Stimulated activated CD8-positive, alpha-beta memory T cell treated with anti-CD3 and anti-CD28 coated beads, Interleukin-2, amount 100 ng/mL, for 48 hours (primary cell): Measurements from ENCODE around the gene ZNF586.
"Not testable (repeated sequence)": the region's sequence is repeated elsewhere in the genome, so short reads cannot be mapped to it uniquely, and the experiment has no call there.

ENCODE experiments used
- DNase-seq, 2 donors: peaks; one replicate each; pipeline ENCODE4 v3.0.0-alpha.2; 2020; ENCODE audit warnings: low read depth in 2 of 2

ZNF586 gene

DNA sequence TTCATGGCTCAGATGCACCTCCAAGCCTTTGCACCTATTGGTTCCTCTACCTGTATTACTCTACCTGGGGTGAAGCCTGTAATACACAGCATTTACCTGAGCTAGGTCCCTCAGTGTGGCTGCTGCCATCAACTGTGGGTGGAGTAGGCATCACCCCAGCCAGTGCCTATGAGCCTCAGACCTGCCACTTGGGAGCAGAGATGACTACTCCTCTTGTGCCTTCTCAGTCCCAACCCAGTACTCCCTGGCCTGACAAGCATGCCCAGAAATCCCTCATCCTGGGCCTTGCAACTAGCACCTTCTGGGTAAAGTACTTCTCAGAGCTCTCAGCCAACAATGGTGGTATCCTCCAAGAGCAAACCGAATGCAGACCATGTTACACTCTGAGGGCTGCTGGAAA, 27.1 kb downstream of the ZNF586 start:
- DNase-seq = not testable (repeated sequence)

DNA sequence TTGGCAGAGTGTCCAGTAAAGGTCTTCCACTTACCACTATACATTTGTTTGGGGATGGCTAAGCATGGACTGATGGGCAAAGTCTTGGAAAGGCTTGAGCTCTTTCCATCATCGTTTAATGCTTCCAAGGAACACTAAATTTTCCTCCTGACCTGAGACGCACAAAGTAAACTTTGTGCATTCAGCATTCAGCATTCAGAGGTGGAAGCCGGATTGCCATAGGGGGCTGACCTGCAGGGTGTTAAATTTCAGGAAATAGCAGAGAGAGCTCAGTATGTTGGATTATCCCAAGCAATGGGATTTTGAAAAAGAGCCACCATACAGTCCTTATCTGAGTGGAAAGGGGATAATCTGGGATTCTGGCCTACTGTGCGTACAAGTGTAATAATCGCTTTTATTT, 31.2 kb downstream of the ZNF586 start:
- no peak for DNase-seq

DNA sequence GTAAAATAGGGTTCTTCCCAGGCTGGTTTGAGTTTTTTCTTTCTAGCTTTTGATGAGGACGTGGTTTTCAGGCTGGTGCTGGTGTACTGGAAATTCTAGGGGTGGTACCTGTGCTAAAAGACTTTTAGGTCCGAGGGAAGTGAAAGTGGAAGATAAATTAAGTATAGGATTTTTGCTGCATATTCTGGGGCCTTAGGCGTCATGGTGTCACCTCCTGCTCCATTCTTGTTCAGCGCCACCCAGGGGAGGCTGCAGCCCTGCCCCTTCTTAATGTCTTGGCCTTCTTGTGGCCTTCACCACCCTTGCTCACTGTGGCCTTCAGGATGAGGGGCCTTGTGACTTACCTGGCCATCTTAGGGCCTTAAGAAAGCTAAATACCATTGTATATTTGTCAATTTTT, 32.8 kb downstream of the ZNF586 start:
- no peak for DNase-seq

DNA sequence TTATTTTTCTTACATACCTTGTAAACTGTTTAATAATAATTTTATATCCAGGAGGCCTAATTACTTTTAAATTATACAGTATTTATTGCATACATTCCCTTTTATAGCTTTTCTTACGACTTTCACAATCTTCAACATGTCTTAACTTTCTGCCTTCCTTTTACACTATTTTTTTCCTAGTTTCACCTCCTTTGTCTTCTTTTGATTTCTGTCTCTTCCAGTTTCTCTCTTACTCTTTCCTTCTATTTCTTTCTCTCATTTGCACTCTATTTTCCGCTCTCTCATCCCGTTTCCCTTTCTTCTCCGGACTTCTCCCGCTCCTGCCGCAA, 33.8 kb downstream of the ZNF586 start:
- DNase-seq = no peak

DNA sequence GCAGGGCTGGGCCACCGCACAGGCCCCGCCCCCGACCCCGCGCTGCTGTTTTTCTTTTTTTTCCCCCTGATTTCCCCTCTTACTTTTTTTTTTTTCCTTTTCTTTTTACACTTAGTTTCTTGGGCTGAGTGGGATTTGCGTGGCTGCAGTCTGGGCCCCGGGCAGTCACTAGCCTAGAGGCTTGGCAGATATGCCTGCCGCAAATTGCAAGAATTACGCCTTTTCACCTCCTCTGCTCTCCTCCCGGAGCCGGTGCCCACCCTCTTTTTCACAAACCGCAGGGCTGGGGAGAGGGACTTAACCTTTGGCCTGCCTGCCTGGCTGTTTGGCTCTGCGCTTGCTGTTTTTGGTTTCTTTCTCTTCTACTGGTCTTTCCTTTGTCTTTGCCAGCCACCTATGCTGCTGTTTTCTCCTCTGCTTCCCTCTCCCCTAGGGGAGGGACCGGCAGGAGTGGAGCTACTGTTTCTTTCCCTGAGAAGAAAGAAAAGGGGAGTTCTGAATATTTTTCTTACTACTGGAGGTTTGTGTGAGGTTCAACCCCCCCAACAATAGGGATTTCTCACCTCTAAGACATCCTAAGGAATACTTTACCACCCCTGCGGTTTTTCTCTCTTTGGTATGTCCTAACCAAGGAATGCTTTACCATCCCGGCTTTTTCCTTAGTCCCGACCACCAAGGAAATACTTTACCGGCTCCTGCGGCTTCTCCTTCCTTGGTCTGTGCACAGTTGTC, 34.3 kb downstream of the ZNF586 start:
- DNase-seq = no peak

DNA sequence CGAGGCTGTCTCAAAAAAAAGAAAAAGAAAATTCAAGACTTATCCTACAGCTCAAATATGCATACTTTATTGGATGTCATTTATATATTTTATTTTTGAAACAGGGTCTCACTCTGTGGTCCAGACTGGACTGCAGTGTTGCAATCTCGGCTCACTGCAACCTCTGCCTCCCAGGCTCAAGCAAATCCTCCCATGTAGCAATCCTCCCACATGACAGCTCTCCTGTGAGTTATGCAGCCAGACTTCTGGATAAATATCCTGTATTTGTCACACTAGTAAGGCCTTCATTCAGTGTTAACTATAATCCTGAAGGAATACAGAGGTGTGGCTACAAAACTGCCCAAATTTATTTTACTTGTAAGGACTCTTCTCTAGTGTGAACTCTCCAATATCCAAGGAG, 38.1 kb downstream of the ZNF586 start:
- DNase-seq = no peak

DNA sequence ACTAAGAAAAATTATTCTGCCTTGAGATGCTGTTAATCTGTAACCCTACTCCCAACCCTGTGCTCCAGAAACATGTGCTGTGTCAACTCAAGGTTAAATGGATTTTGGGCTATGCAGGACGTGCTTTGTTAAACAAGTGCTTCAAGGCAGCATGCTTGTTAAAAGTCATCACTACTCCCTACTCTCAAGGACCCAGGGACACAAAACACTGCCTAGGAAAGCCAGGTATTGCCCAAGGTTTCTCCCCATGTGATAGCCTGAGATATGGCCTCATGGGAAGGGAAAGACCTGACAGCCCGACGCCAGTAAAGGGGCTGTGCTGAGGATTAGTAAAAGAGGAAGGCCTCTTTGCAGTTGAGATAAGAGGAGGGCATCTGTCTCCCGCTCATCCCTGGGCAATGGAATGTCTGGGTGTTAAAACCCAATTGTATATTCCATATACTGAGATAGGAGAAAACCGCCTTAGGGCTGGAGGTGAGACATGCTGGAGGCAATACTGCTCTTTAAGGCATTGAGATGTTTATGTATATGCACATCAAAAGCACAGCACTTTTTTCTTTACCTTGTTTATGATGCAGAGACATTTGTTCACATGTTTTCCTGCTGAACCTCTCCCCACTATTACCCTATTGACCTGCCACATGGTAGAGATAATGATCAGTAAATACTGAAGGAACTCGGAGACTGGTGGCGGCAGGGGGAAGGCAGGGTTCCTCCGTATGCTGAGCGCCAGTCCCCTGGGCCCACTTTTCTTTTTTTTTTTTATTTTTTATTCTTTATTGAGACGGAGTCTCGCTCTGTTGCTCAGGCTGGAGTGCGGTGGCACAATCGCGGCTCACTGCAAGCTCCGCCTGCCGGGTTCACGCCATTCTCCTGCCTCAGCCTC, 41.2 kb downstream of the ZNF586 start:
- DNase-seq = not testable (repeated sequence)

DNA sequence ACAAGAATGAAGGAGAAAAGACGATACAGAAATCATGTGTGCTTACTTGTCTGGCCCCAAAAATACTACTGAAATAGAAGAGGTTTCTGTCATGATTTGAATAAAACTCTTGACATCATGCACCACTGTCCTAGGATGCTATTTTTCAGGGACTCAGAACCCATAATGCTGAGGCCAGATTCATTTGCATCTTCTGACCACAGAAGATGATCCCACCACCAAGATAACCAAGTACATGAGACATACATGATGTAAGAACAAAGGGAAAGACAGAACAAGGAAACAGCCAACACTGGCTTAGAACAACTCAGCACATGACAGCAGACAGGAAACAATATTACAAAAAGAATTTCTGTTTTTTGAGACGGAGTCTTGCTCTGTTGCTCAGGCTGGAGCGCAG, 42.8 kb downstream of the ZNF586 start:
- no peak for DNase-seq

DNA sequence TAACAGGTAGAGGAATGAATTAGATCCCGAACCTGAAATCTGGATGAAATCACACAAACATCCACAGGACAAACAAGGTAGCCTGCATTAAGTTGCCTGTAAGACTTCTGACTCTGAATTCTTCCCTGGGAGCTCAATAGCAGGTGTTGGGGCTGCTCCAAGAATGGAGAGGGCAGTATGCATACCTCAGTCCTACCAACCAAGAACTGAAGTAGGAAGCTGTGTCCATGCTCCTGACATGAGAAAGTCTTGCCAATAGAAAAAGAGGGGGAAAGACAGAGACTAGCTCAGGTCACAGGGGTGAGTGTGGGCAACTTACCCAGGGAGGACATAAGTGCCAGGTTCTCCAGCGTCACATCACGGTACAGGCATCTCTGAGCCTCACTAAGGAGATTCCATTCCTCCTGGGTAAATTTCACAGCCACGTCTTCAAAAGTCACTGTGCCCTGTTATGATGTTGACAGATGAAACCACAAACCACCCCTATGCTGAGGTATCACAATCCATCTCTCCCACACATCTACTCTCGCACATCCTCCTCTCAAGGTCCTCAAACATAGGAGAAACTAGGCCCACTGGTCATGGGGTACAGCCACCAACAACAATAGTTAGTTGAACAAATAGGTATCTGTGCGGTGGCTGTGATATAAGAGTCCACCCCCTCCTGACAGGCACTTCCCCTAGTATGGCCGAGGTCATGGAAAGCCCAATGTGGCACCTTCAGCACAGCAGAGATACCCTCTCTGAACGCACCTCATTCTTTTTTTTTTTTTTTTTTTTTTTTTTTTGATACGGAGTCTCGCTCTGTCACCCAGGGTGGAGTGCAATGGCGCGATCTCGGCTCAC, 43.7 kb downstream of the ZNF586 start:
- not testable (repeated sequence) for DNase-seq

DNA sequence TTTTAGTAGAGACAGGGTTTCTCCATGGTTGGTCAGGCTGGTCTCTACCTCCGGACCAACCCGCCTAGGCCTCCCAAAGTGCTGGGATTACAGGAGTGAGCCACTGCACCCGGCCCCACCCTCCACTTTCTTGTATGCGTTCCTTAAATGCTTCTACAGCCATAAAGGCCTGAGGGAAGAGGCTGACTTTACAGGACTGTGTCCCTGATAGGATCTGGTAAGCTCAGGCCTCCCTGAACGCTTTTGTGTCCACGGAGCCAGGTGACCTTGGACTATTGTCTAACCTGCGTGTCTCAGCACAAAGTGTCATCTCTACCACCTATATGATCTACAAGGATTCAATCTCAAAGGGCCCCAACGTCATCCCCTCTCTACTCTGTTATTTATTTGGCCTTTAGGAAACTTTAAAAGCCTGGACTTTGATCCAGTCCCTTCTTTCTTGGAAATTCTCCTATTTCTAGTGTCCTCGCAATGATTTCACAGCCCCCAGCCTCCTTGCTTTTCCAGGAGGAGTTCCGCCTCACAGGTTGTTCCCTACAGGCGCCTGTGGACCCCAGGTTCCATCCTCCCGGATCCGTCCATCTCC, 44.5 kb downstream of the ZNF586 start:
- DNase-seq = no peak

DNA sequence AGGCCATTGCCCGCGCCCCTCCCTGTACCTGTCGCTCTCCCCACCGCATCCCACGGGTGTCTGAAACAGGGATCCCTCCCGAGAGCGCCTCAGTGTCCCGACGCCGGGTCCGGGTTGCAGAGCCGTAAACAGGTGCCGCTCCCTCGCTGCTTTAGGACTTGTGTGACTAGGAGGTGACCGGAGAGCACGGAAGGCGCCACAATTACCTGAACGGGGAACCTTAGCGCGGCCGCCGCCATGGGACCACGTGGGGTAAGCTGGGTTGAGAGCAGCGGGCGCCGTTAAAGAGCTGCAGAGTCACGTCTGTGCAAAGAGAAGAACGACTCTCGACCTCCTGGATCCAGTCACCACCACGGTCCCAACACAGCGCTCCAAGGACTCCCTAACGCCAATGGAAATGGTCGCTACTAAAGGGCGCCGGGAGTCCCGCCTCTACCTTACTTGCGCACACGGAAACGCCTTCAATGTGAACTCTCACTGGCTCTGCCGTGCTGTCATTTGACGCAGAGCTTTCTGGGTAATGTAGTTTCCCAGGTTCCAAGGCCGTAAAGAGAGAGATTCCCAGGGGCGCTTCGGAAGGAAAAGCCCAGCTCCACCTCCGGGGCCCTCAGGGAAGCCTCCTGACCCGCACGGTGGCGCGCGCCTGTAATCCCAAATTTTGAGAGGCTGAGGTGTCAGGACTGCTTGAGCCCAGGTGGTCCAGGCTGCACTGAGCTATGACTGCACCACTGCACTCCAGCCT, 45.2 kb downstream of the ZNF586 start, which contains the start of gene ZNF552:
Gene ZNF552, minus strand, starts transcription at position 409 of the 742 bp plus-strand sequence. Its CDS starts 170 bp downstream, at position 239.
- peak; percentile 44 to 57 for DNase-seq

DNA sequence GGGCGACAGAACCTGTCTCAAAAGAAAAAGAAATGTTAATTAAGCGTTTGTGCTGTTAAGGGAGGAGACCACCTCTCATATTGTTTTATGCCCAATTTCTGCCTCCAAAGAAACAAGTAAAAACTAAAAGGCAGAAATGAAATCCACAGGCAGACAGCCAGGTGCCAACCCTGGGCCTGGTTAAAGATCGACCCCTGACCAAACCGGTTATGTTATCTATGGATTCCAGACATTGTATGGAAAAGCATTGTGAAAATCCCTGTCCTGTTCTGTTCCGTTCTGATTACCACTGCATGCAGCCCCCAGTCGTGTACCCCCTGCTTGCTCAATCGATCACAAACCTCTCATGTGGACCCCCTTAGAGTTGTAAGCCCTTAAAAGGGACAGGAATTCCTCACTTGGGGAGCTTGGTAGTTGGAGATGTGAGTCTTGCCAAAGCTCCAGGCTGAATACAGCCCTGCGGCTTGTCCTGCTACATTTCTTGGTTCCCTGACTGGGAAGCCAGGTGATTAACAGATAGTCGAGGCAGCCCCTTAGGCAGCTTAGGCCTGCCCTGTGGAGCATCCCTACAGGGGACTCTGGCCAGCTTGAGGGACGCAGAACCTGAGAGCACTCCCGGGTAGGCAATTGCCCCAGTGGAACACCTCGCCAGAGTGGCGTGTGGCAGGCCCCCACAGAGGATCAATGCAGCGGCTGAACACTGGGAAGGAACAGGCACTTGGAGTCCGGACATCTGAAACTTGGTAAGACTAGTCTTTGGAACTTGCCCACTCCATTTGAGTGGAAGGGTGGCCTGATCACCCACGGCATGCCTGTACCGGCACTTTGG, 46.0 kb downstream of the ZNF586 start:
- DNase-seq = no peak

DNA sequence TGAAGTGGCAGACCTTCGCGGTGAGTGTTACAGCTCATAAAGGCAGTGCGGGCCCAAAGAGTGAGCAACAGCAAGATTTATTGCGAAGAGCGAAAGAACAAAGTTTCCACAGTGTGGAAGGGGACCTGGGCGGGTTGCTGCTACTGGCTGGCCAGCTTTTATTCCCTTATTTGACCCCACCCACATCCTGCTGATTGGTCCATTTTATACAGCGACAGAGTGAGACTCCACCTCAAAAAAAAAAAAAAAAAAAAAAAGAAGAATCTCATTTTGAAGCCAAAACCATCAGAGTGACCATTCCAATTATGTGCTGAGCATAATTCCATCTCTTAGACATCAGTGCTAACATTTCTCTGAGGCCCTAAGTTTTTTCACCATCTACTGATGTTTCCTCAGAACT, 47.2 kb downstream of the ZNF586 start:
- DNase-seq = no peak

DNA sequence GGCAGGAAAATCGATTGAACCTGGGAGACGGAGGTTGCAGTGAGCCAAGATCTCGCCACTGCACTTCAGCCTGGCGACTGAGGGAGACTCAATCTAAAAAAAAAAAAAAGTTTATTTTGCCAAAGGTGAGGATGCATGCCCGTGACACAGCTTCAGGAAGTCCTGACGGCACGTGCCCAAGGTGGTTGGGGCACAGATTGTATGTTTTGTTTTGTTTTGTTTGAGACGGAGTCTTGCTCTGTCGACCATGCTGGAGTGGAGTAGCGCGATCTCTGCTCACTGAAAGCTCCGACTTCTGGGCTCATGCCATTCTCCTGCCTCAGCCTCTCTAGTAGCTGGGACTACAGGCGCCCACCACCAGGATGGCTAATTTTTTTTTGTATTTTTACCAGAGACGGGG, 48.5 kb downstream of the ZNF586 start:
- DNase-seq = no peak

DNA sequence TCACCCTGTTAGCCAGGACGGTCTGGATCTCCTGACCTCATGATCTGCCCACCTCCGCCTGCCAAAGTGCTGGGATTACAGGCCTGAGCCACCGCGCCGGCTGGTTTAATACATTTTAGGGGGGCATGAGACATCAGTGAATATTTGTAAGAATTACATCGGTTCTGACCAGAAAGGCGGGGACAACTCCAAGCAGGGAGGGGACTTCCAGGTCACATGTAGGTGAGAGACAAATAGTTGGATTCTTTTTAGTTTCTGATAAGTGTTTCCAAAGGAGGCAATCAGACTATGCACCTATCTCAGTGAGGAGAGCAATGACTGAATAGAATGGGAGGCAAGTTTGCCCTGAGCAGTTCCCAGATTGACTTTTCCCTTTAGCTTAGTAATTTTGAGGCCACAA, 48.9 kb downstream of the ZNF586 start:
- DNase-seq = no peak

DNA sequence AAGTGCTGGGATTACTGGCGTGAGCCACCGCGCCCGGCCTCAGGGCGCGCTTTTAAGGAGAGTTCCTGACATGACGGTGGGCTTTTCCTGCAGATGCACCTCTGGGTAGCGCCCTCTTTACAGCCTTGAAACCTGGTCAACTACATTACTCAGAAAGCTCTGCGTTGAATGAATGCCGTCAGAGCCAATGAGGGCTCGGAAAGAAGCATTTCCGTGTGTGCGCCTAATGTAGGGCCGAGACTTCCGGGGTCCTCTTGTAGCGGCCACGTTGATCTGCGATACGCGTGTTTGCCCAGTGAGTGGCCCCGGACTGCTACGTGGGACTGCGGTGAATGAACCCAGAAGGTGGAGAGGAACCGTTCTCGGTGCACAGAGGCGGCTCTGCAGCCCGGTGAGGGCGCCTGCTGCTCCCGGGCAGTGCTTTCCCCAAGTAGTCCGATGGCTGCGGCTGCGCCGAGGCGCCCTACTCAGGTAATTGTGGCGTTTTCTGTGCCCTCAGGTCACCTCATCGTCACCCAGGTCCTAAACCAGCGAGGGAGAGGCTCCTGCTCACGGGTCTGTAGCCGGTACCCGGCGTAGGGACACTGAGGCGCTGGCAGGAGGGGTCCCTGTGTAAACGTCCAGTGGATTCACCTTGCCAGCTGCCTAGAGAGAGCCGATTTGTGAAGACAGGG, 50.1 kb downstream of the ZNF586 start:
- peak; percentile 49 to 58 for DNase-seq

DNA sequence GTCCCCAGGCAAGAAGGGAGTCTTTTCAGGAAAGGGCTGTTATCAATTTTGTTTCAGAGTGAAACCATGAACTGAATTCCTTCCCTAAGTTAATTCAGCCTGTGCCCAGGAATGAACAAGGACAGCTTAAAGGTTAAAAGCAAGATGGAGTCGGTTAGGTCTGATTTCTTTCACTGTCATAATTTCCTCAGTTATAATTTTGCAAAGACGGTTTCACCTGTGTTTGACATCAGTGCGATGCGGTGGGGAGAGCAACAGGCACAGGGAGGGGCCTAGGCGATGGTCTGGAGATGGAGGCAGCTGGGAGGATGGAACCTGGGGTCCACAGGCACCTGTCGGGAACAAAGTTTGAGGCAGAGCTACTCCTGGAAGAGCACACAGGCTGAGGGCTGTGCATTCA, 51.1 kb downstream of the ZNF586 start:
- DNase-seq = no peak

DNA sequence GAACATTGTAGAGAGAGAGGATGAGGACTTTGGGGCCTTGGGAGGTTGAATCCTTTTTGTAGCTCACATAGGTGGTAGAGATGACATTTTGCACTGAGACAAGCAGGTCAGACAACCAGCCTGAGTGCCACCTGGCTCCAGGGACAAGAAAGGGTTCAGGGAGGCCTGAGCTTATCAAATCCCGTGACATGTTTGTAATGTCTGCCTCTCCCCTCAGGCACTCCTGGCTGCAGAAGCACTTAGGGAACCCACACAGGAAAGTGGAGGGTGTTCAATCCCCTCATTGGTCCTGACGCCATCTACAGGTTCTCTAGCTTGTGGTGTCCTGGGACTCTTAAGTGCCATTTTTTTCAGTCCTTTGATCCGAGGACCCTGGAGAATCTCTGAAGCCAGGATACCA, 51.6 kb downstream of the ZNF586 start:
- not testable (repeated sequence) for DNase-seq

DNA sequence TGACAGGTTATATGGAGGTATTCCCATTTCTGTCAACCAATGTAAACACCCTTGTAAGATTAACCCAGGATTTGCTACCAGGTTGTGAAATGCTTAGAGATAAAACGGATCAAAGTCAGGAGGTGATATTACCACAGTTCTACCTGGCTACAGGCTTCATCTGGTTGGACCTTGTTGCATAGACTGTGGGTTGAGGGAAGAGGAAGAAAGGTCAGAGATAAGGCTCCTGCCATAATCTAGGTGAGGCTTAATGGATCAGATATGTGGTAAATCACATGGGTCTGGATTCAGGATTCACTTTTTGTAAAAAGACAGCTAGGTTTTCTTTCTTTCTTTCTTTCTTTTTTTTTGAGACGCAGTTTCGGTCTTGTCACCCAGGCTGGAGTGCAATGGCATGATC, 52.0 kb downstream of the ZNF586 start:
- DNase-seq = not testable (repeated sequence)

DNA sequence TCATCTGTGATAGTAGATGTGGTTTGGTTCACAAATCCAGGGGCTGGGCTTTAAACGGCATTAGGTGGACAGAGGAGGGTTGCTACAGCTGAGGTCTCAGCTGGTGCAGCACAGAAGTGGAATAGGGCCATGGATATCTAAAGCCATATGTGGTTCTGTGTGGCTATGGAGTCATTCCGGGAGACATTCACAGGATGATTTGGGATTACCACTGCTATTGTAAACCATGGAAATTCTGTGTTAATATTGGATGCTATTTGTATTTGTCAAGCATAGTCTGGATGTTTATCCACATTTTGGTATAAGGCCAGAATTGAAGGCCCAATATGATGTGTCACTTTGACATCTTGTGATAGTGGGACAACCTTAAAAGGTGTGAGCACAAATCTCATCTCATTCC, 53.7 kb downstream of the ZNF586 start:
- not testable (repeated sequence) for DNase-seq
